SK-N-MC (cell line): ENCODE results near the gene CT47C1.
A peak's percentile ranks its signal among the peaks of the same experiment; 100 is the strongest.

Source experiments
- DNase-seq: peaks from one replicate; pipeline ENCODE4 v3.0.0-alpha.2; 2011; ENCODE audit warnings: low read depth, low spot score
- H3K27ac ChIP-seq: fragments of 200-600 bp; sonication (generic); 2 replicates; pipeline ENCODE4 v1.5.1; 2016; ENCODE audit warnings: mixed run types
- H3K36me3 ChIP-seq: fragments of 200-600 bp; sonication (generic); 2 replicates; pipeline ENCODE4 v1.6.1; 2017; ENCODE audit warnings: antibody characterized with exemption, low read length, mixed read lengths; ENCODE audit not compliant: insufficient read depth
- H3K4me3 ChIP-seq: fragments of 200-600 bp; sonication (generic); 2 replicates; pipeline ENCODE4 v1.5.1; 2016
- H3K9ac ChIP-seq: fragments of 200-600 bp; sonication (generic); 2 replicates; pipeline ENCODE4 v1.8.0; 2017; ENCODE audit warnings: mixed run types, mixed read lengths; ENCODE audit not compliant: insufficient read length
- H3K9me3 ChIP-seq: fragments of 200-600 bp; sonication (generic); 2 replicates; pipeline ENCODE4 v1.6.1; 2017; ENCODE audit warnings: low read depth, mild to moderate bottlenecking, antibody characterized with exemption, low read length, moderate library complexity, mixed read lengths
- EZH2 ChIP-seq: fragments of 200-600 bp; sonication (generic); IDR thresholded peaks from one replicate; pipeline ENCODE4 v1.6.1; 2017; ENCODE audit warnings: antibody characterized with exemption
- FOXP2 ChIP-seq: optimal IDR thresholded peaks from 2 replicates; pipeline ENCODE3; 2011; ENCODE audit warnings: mild to moderate bottlenecking, moderate library complexity; ENCODE audit not compliant: insufficient read depth; ENCODE audit errors: extremely low read length, control extremely low read depth
- POLR2AphosphoS5 ChIP-seq: IDR thresholded peaks from 2 replicates; pipeline ENCODE4 v1.6.1; 2012; ENCODE audit warnings: mild to moderate bottlenecking, low read depth, low read length, borderline replicate concordance

CT47C1 gene

GRCh38 chrX:119118780-119119395 is 46.1 kb downstream of the CT47C1 start:
- Histone ChIP-seq H3K9ac (no peak overlapping the region), H3K27ac (no peak overlapping the region), H3K36me3 (no peaks in the 10 kb centered on the region), H3K4me3 (no peak overlapping the region), H3K9me3 (no peaks in the 10 kb centered on the region)
- DNase-seq = peak; percentile 12
- TF ChIP-seq FOXP2 (no peak), POLR2AphosphoS5 (no peak), EZH2 (no peak)

- H3K9me3 ChIP-seq = no peaks in the 10 kb centered on the region
- H3K27ac ChIP-seq = no peak overlapping the region
- no peak overlapping the region for H3K4me3 ChIP-seq
- TF ChIP-seq EZH2 (no peak), FOXP2 (no peak), POLR2AphosphoS5 (no peak)
- H3K9ac ChIP-seq = no peak overlapping the region
- no peaks in the 10 kb centered on the region for H3K36me3 ChIP-seq
- no peak for DNase-seq
Observed at GRCh38 chrX:119121341-119121740, 48.5 kb downstream of the CT47C1 start.
